Activated CD4-positive, alpha-beta T cell treated with anti-CD3 and anti-CD28 coated beads for 24 hours (primary cell): Measurements from ENCODE around the gene FHL3.

Experiments
- DNase-seq, 2 donors: peaks; one replicate each; pipeline ENCODE4 v3.0.0-alpha.2; 2020; ENCODE audit warnings: low read depth in 2 of 2

FHL3 gene

DNA sequence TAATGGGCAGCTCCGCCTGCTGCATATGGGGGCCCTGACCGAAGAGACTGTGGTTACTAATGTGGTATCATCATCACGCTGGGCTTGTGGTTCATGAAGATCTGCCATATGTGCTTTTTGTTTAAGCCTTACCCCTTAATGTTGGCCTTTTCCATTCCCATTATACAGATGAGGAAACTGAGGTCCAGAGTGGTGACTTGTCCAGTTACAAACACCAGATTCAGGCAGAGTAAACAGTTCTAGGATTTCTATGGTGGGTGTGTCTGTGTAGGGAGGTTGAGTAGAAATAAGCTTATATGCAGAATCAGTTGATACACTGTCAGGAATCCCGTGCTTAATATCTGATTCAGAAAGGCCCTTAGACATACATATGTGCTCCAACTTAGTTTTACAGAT, 7.9 kb upstream of the FHL3 start:
- no peak for DNase-seq

DNA sequence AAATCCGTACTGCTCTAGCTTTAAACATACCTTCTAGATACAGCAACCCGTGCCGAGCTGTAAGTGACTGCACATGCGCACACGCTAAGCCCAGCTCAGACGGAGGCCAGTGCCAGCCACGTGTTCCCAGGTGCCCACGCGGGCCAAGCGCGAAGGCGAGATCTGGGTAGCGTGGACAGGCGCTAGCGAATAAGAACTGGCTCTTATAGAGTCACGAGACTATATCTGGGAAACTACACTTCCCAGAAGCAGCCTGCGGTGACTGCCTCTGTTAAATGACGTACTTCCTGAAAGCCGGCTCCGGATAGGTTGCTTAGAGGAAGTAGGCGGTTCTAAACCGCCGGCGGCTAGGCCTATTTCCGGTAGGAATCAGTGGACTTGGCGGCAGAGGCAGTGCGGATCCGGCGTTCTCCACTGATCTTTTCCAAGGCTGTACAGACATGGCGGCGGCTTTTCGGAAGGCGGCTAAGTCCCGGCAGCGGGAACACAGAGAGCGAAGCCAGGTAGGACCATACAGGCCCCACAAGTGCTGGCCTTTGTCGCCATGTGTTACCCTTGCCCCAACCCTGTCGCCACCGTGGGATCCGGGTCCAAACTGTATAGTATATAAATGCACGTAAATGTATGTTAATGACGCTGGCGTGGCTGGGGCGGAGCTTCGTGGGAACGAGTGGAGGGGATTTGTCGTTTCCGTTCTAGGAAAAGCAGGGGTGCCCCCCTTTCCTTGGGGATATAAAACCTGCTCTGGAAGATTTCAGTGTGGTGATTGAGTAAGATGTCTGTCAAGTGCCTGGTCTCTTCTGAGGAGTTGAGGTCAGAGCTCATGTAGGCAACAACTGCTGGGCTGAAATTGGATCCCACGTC, 7.3 kb upstream of the FHL3 start, which contains the start of gene UTP11:
TSS of gene UTP11 (plus strand) at position 372 of the 864 bp plus-strand sequence. CDS start at position 441, 69 bp downstream.
- DNase-seq = peak; percentile 74 to 79

DNA sequence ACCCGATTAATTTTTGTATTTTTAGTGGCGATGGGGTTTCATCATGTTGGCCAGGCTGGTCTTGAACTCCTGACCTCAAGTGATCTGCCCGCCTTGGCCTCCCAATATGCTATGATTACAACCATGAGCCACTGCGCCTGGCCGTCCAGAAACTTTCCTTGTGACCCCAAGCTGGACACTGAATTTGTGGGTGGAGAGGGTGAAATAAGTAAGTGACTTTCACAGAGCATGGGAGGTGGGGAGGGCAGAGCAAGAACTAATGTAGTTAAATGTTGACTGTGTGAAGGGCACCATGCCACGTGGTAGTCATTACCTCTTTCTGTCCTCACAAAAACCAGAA, 4.5 kb upstream of the FHL3 start:
- no peak for DNase-seq

DNA sequence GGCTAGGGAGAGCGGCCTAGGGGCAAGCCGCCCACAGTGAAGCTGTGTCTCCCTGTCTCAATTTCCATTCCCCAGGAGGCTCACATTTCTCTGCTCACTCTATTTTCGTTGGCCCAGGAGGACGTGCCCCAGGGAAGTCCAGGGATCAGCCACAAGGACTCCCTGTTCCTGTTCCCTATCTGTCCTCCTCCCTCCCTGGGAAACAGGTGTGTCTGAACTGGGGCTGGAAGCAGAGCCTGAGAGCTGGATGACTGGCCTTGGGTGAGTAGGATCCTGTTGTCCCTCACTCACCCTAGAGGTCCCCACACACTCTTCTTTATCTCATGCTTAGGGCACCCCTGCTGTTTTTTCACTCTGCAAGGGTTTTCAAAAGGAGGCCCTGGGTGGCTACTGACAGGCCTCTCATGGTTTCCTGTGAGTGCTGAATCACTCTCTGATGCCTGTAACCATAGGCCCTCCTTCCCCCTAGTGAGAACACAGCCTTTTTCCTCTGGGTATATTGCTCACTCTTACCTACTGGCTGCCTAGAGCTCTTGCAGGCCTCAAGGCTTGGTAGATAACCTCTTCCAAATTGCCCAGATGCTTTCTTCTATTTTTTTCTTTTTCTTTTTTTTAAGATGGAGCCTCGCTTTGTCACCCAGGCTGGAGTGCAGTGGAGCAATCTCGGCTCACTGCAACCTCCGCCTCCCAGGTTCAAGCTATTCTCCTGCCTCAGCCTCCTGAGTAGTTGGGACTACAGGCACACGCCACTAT, 4.0 kb upstream of the FHL3 start:
- peak in 1 of 2 donors; percentile 51 for DNase-seq

DNA sequence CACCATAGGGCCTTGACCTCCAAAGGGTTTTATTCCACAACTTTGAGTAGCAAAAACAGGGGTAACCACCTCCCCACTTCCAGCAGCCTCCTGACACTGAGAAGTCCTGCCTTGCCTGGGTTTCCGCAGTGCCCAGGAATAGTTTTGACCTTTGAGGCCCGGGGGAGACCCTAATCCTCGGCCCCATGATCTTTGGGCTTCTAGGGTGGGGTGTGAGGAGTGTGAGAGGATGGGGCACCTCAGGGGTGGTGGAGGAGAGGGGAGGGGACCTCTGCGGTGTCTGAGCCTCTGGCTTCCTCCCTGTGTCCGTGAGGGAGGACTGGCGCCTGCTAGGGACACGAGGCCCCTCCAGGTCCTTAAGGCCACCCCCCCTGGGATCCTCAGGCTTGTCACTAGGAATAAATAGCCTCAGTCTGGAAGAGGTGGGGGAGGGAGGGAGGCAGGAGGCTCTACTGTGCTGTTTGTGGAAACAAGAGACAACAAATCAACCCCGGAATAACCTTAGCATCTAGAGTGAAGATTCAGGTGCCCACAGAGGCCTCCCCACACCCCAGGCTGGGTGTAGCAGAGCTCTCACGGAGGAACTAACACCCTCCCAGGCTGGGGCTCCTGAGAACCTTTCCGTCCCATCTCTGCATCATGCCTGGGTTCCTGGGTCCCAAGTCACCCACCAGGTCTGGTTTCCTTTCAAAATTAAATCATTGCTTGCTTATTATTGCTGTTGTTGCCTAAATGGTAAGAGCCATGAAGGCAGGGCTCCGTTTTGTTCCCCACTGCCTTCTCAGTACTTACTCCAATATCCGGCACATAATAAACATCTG, 904 bp upstream of the FHL3 start:
- DNase-seq = no peak

DNA sequence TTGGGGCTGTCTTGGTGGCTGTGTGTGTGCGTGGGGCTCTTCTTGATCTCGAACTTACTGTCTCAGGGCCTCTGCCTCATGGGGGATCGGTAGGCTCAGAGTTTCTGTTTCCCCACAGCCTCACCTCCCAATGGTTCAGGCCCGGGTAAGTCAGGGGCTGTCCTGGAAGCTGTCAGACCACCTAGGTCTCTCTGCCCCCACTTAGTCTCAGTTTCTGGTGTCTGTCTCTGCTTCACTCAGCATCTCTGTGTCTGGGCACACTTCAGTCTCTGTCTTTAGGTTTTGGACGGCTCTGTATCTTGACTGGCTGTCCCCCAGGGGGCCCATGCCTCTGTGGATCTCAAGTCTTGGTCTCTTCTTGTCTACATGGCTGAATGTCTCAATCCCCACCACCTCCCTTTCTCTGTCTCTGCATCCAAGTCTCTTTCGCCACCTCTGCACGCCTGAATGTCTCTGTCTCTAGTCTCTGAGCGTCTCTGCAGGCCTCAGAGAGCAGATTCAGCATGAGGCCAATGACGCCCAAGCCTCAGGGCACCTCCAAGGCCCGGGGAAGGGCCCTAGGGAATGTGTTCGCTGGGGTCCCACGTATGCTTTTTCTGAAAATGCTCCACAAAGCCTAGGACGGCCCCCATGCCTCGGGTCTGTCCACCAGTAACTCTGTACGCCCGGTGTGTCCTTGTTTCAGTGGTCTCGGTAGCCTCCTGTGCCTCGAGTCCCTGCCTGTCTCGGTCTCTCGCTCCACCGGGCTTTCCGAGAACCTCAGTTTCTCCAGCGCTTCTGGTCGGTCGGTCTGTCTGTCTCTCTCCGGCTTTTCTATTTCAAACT, 818 bp downstream of the FHL3 start:
- no peak for DNase-seq

DNA sequence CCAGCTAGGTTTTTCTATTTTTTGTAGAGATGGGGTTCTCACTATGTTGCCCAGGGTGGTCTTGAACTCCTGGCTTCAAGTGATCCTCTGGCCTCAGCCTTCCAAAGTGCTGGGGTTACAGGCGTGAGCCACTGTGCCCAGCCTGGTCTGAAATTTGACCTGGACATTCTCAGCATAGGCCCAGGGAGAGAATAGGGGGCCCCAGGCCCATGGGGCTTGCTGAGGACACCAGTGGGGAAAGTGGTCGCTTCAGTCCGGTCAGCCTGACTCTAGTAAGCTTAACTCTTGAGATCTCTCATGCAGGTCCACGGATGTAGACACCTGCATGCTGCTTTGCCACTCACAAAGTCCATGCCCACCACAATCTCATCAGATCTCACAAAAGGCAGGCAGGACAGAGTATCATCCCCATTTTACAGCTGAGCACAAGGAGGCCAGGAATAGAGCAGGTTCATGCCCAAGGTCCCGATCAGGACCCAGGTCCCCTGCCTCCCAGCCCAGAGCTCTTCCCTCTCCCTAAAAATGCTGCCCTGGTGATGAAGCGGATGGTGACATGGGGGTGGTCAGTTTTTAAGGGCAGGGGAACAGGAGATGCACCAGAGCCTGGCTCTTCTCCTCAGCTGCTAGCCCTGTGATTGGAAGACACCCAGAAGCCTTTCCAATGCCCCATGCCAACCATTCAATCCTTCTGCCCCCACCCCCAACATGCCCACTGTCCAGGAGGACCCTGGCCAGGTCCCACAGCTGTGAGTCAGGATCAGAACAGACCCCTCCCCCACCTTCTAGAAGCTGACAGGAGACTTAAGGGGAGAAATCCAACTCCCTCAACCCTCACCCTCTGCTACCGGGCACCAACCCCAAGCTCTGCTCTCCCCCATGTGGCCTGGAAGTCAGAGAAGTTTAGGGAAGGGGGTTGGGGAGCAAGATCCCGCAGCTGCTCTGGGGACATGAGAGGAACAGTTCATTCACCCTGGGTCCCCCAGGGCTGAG, 1.8 kb downstream of the FHL3 start:
- no peak for DNase-seq

DNA sequence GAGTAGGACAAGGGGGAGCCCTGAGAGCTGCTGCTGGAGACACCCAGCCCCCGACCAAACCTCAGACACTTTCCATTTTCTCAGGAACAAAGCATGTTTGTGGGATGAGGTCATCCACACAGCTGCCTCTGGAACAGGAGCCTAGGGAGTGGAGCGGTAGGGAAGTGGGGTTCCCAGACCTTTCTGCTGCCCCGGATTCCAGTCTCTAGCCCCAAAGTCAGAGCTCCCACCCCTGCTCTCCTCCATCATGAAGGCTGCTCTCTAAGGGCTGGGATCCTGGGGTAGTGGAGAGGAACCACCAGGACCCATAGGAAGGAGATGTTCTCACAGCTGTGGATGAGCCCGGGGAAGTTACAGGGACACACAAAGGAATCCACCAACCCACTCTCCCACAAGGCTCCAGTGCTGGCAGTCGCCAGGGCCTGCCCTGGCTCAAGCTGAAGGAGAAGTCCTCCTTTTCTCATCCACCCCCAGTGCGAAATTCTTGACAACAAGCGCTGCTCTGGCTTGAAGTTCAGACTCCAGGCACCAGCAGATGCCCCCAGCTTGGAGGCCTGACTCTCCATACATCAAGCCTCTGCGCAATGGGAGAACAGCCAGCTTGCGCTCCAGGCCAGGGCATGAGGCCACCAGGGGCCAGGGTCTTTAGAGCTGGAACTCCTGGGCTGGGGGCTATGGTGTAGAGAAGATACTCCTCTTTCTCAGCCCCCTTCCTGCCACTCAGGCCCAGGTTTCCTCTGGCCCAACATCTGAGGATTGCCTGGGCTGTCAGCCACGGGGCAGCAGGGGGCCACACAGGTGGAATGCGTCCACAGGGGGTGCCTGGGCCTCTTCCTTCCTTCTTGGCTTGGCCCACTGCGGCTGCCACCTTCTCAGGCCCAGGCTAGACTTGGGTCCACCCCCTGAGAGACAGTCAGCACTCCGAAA, 4.5 kb downstream of the FHL3 start:
- DNase-seq = no peak

DNA sequence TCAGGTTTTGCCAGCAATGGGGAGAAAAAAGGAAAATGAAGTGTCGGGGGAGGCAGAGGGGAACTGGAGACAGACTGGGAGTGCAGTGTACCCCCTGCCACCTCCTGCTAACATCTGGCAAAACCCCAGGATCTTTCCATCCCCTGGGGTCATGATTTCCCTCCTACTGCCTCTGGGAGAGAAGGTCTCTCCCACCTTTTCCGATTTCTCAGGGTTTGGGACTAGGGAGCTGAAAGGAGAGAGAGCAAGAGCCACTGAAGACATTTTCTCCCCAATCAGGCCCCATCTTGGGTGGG, 5.1 kb downstream of the FHL3 start:
- DNase-seq = no peak

DNA sequence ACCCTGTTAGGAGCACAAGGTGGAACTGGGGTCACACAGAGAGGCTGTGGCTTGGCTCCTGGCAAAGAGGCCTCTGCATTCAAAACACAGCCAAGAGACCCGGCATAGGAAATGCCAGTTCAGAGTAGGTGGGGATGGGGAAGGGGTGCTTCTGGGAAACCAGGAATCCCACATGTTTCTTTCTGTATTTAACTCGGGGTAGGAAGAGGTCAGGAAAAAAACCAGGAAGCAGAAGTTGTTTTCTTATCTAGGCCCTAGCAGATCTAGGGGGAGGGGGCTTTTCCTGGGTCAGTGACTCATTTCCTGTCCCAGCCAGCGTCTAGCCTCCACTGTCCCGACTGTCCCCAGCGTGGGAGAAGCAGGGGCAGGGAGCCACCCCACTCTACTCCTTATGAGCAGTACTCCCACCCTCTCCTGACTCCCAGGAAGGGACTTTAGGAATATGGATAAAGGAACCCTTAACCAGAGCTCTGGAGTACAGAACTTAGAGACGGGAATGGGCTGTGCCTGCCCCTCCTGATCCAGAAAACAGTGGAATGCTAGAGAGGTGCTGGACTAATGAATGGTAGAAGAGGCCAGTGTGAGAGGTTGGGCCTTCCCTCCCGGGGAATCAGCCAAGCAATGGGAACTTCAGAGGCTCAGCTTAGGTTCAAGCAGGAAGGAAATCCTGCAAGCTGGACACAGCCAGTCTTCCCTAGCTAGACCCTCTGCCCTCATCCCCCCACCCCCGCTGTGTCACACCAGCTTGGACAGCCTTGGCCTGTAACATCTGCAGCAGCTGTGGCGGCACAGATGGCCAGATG, 5.7 kb downstream of the FHL3 start:
- DNase-seq = no peak

DNA sequence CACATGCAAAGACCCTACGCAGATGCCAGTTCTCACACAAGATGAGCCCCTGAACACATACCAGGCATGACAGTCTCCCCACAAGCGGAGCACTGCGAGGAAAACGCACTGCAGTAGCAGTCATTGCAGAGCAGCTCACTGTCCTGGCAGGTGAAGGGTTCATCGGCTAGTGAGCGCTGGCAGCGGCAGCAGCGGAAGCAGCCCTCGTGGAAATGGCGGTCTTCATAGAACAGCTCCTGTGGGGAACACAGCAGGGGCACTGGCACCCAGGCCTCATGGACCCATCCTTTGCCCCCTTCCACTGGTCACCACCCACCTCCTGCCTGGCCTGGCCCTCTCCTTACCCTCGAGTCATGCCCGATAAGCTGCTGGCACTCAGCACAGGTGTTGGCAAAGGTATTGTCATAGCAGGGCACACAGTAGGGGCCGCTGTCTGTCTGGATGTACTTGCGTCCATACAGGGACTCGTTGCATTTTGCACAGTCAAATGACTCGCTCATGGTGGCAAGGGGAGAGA, 6.3 kb downstream of the FHL3 start:
- DNase-seq = no peak

DNA sequence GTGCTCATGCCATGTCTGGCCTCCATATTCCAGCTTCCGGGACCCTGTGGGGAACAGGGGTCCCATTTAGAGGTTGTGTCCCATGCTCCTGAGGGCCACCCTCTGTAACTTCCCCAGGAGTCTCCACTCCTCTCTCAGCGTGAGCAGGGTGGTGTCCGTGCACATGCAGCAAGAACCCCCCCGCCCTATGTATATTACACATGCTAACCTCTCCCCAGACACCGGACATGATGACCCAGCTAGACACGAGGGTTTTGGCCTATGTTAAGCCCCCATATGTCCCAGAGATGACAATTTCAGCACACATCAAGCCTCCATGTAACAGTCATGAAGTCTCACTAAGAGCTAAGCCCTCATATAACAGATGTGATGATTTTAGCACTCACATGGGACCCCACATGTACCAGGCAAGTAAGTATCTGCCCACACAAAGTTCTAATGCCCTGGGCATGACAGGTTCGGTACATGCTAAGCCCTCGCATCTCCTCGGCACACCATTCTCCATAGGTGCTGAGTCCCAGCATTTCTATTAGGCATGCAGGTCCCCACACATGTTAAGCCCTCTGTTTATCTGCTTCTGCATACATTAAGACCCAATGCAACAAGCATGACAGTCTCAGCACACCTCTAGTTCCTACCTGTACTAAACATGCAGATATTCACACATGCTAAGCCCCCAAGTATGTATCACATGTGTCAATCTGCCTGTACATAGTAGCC, 7.1 kb downstream of the FHL3 start:
- no peak for DNase-seq

DNA sequence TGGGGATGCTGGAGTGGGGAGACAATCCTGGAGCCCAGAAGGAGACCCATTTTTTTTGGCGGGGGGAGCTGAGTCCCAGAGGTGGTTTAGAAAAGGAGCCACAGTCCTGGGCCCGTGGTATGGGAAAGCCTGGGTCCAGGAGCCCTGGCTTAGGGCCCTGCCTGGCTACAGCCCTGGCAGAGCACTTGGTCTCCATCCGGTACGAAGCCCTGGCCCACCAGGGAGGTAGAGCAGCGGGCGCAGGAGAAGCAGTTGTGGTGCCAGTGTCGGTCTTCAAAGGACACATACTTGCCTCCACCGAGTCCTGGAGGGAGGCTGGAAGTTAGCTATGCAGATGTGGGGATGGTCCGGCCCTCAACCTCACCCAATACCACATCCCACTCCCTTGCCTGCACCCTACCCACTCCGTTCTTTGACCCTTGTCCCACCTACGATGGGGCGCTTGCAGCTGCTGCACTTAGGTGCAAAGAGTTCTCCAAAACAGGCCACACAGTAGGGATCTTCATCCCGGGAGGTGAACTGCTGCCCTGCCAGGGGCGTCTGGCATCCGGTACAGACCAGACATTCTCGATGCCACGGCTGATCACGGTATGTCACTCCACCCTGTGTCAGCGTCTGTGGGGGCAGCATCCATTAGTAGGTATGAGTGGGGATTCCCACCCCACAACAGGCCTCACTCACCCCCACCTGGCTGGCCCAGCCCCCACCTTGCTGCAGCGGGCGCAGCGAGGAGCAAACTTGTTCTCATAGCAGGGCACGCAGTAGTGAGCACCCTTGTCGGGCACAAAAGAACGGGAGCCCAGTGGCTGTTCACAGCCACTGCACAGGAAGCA, 7.8 kb downstream of the FHL3 start:
- no peak for DNase-seq

DNA sequence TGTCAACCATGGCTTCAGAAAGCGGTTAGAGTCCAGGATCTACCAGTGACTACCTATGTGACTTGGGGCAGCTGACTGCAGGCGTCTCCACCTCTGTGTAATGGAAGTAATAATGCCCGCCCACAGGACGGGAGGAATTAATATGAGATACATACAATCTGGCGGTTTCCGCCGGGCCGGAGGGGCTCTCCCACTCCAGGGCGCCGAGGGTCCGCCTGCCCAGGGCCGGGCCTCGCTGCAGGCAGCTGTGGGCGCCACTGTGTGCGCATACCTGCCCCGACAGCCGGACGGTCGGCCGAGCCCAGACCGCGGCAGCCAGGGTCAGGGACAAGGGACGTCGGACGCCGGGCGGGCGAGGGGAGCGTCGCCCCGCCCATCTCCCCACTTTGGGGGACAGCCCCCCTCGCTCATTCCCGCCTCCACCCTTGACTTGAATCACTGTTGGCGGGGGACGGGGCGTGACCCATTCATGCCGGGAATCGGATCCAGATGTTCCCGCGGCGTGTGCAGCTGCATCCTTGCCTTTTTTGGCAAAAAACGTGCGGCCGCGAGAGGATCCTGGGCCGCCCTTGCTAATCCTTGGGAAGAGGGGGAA, 9.5 kb downstream of the FHL3 start:
- DNase-seq = no peak

DNA sequence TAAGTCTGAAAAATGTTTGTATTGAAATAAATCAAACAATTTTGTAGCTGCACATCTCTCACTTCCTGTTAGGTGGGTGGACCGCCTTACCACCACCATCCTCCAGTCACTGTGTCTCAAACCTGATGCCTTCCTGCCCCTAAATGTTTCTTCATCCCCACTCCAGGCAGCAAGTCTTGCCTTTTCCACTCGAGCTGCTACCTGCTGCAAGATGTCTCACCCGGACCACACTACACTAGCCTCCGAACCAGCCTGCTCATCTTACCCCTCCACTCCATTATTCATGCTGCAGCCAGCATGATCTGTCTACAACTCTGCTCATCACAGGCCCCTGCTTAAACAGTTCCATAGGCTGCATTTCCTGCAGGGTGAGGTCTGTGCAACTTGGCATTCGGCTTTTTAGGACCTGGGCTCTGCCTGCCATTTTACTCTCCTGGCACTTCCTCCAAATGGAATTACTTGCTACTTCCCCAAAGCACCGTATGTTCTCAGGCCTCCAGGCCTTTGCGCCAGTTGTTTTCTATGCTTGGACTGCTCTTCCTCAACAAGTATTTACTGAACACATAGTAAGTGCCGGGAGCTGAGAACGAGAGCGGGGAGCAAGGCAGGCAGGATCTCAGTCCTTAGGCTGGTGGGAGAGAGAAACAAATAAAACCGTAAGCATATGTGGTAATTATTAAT, 10.3 kb downstream of the FHL3 start:
- no peak for DNase-seq
